ENCODE data around the gene TXNDC11.

The TXNDC11 gene

GRCh38 chr16:11673091-11674000, 69.3 kb downstream of the TXNDC11 start:
- no peak for DNase-seq

- DNase-seq, result no peak
Observed at GRCh38 chr16:11672206-11673090, 70.2 kb downstream of the TXNDC11 start.

GRCh38 chr16:11671676-11672075, 71.0 kb downstream of the TXNDC11 start:
- no peak for DNase-seq

GRCh38 chr16:11671271-11671670, 71.4 kb downstream of the TXNDC11 start:
- DNase-seq, result no peak

GRCh38 chr16:11670171-11671131, 72.2 kb downstream of the TXNDC11 start:
- DNase-seq, result no peak

GRCh38 chr16:11669380-11670146, 73.1 kb downstream of the TXNDC11 start:
- no peak for DNase-seq

- DNase-seq, result no peak
Observed at GRCh38 chr16:11668623-11669379, 73.9 kb downstream of the TXNDC11 start.

- DNase-seq, result peak; percentile 92
Observed at GRCh38 chr16:11667824-11668622, 74.6 kb downstream of the TXNDC11 start, which contains the start of gene SNN. Gene SNN (plus strand): TSS chr16:11668455. CDS start chr16:11676060, 7,605 bp downstream.

GRCh38 chr16:11667221-11667823, 75.3 kb downstream of the TXNDC11 start:
- no peak for DNase-seq

- DNase-seq, result no peak
Observed at GRCh38 chr16:11666103-11667055, 76.3 kb downstream of the TXNDC11 start.

GRCh38 chr16:11665071-11665491, 77.6 kb downstream of the TXNDC11 start:
- DNase-seq, result no peak

GRCh38 chr16:11662582-11662981, 80.1 kb downstream of the TXNDC11 start:
- no peak for DNase-seq

GRCh38 chr16:11660565-11660964, 82.1 kb downstream of the TXNDC11 start:
- DNase-seq, result no peak

GRCh38 chr16:11658896-11659708, 83.6 kb downstream of the TXNDC11 start:
- DNase-seq, result no peak

GRCh38 chr16:11657556-11657955, 85.1 kb downstream of the TXNDC11 start:
- no peak for DNase-seq

- DNase-seq, result no peak
Observed at GRCh38 chr16:11655655-11656054, 87.0 kb downstream of the TXNDC11 start.

GRCh38 chr16:11651796-11652195, 90.9 kb downstream of the TXNDC11 start:
- DNase-seq, result no peak
